Neural cell (in vitro differentiated cells): Measurements from ENCODE around the gene IFNGR2. TPM values are rescaled to one million over a fixed set of nuclear protein-coding genes. Genes with fewer than 3 reads are reported as not detected.

Experiments
- H2AFZ ChIP-seq: fragments of 200-600, 300-800 bp; sonication (generic), shearing (Covaris generic); 2 replicates; pipeline ENCODE4 v1.6.0; 2014; ENCODE audit warnings: low read depth, mild to moderate bottlenecking, antibody characterized with exemption, low read length, moderate library complexity
- H3F3A ChIP-seq: fragments of 200-600 bp; shearing (Covaris generic); 2 replicates; pipeline ENCODE4 v1.6.1; 2016; ENCODE audit warnings: mild to moderate bottlenecking, moderate library complexity, mixed read lengths, antibody characterized with exemption, low read length; ENCODE audit not compliant: insufficient read depth, poor library complexity, severe bottlenecking
- H3K27ac ChIP-seq: fragments of 200-600, 300-800 bp; sonication (generic), shearing (Covaris generic); 2 replicates; pipeline ENCODE4 v1.5.1; 2014; ENCODE audit warnings: mild to moderate bottlenecking, low read length, moderate library complexity
- H3K27me3 ChIP-seq: fragments of 300-800, 200-600 bp; sonication (generic), shearing (Covaris generic); 2 replicates; pipeline ENCODE4 v1.6.0; 2014; ENCODE audit warnings: mild to moderate bottlenecking, low read depth, low read length, moderate library complexity; ENCODE audit not compliant: insufficient read depth
- H3K36me3 ChIP-seq: fragments of 300-800, 200-600 bp; sonication (generic), shearing (Covaris generic); 2 replicates; pipeline ENCODE4 v1.5.1; 2014; ENCODE audit warnings: mild to moderate bottlenecking, antibody characterized with exemption, low read length, moderate library complexity; ENCODE audit not compliant: insufficient read depth
- H3K4me2 ChIP-seq: fragments of 300-800, 200-600 bp; sonication (generic), shearing (Covaris generic); 2 replicates; pipeline ENCODE4 v1.6.0; 2014; ENCODE audit warnings: mild to moderate bottlenecking, low read length
- H3K4me3 ChIP-seq: fragments of 300-800, 200-600 bp; sonication (generic), shearing (Covaris generic); 2 replicates; pipeline ENCODE4 v1.5.1; 2014; ENCODE audit warnings: mild to moderate bottlenecking, low read length, moderate library complexity
- H3K79me2 ChIP-seq: fragments of 200-600 bp; shearing (Covaris generic); replicated peaks from 2 replicates; pipeline ENCODE4 v1.6.0; 2014; ENCODE audit warnings: mild to moderate bottlenecking, low read length, moderate library complexity; ENCODE audit not compliant: insufficient read depth
- H3K9ac ChIP-seq: fragments of 300-800, 200-600 bp; sonication (generic), shearing (Covaris generic); 2 replicates; pipeline ENCODE4 v1.6.1; 2016; ENCODE audit warnings: mild to moderate bottlenecking, low read length, mixed read lengths
- H3K9me2 ChIP-seq: fragments of 200-600 bp; shearing (Covaris generic); 2 replicates; pipeline ENCODE4 v1.6.1; 2016; ENCODE audit warnings: mild to moderate bottlenecking, low read length, mixed read lengths; ENCODE audit not compliant: insufficient read depth
- H3K9me3 ChIP-seq: fragments of 200-600, 300-800 bp; sonication (generic), shearing (Covaris generic); 2 replicates; pipeline ENCODE4 v1.6.1; 2016; ENCODE audit warnings: mild to moderate bottlenecking, mixed run types, low read length, moderate library complexity, mixed read lengths
- H4K20me1 ChIP-seq: fragments of 200-600 bp; shearing (Covaris generic); 2 replicates; pipeline ENCODE4 v1.6.1; 2016; ENCODE audit warnings: mild to moderate bottlenecking, mixed run types; ENCODE audit not compliant: insufficient read depth
- CTCF ChIP-seq: fragments of 450-650 bp; IDR thresholded peaks from 2 replicates; pipeline ENCODE4 v1.5.1; 2014; ENCODE audit warnings: antibody characterized with exemption, mild to moderate bottlenecking, moderate library complexity; ENCODE audit not compliant: poor library complexity, severe bottlenecking
- EP300 ChIP-seq: fragments of 450-650 bp; conservative IDR thresholded peaks from 2 replicates; pipeline ENCODE4 v1.6.1; 2014; ENCODE audit warnings: antibody characterized with exemption, mild to moderate bottlenecking, moderate library complexity; ENCODE audit not compliant: poor library complexity, severe bottlenecking
- EZH2 ChIP-seq: fragments of 200-600, 300-800 bp; shearing (Covaris generic), sonication (generic); IDR thresholded peaks from 2 replicates; pipeline ENCODE4 v1.6.1; 2014; ENCODE audit warnings: antibody characterized with exemption, low read length, borderline replicate concordance, mild to moderate bottlenecking; ENCODE audit not compliant: insufficient read depth, poor library complexity, severe bottlenecking
- MXI1 ChIP-seq: fragments of 450-650 bp; conservative IDR thresholded peaks from 2 replicates; pipeline ENCODE4 v1.6.1; 2014; ENCODE audit warnings: antibody characterized with exemption, mild to moderate bottlenecking; ENCODE audit not compliant: poor library complexity, severe bottlenecking
- POLR2AphosphoS5 ChIP-seq: IDR thresholded peaks from 2 replicates; pipeline ENCODE4 v1.6.1; 2012
- RAD21 ChIP-seq: fragments of 450-650 bp; conservative IDR thresholded peaks from 2 replicates; pipeline ENCODE4 v1.6.1; 2014; ENCODE audit warnings: antibody characterized with exemption, mild to moderate bottlenecking, moderate library complexity
- REST ChIP-seq: IDR thresholded peaks from 2 replicates; pipeline ENCODE4 v1.6.1; 2012; ENCODE audit warnings: borderline replicate concordance
- SMC3 ChIP-seq: fragments of 450-650 bp; conservative IDR thresholded peaks from 2 replicates; pipeline ENCODE4 v1.6.1; 2014; ENCODE audit warnings: antibody characterized with exemption, mild to moderate bottlenecking, moderate library complexity; ENCODE audit not compliant: poor library complexity
- TAF1 ChIP-seq: IDR thresholded peaks from 2 replicates; pipeline ENCODE4 v1.6.1; 2012; ENCODE audit warnings: low read depth
- polyA plus RNA-seq: library from polyadenylated mRNA; depleted of rRNA; stranded (reverse); fragments of >200 nt; gene quantifications from 2 replicates; pipeline ENCODE4 v1.2.3, GENCODE V29; 2014

IFNGR2 gene
- polyA plus RNA-seq, 1 donor from 2014 or later = 57.2 TPM

GRCh38 chr21:33368124-33368523 lies 35.1 kb upstream of the IFNGR2 start:
- no peaks in the 10 kb centered on the region for H4K20me1 ChIP-seq
- no peak overlapping the region for H3K4me2 ChIP-seq
- H3K4me3 ChIP-seq = no peak overlapping the region
- no peaks in the 10 kb centered on the region for H3K9me3 ChIP-seq
- TF ChIP-seq CTCF (no peak), MXI1 (no peak), REST (no peak)
- H2AFZ ChIP-seq = no peak overlapping the region
- H3K9ac ChIP-seq = no peak overlapping the region
- no peaks in the 10 kb centered on the region for H3K79me2 ChIP-seq
- H3K9me2 ChIP-seq = no peaks in the 10 kb centered on the region
- H3F3A ChIP-seq = no peaks in the 10 kb centered on the region
- H3K27me3 ChIP-seq = no peaks in the 10 kb centered on the region
- no peak overlapping the region for H3K27ac ChIP-seq
- H3K36me3 ChIP-seq = no peaks in the 10 kb centered on the region

GRCh38 chr21:33368576-33368975 lies 34.6 kb upstream of the IFNGR2 start:
- Histone ChIP-seq H3K9ac (no peak overlapping the region), H4K20me1 (no peaks in the 10 kb centered on the region), H3K9me2 (no peaks in the 10 kb centered on the region), H3K36me3 (no peaks in the 10 kb centered on the region), H3K27ac (no peak overlapping the region), H3K27me3 (no peaks in the 10 kb centered on the region), H3K4me3 (no peak overlapping the region), H3K4me2 (no peak overlapping the region), H3K79me2 (no peaks in the 10 kb centered on the region), H3K9me3 (no peaks in the 10 kb centered on the region), H3F3A (no peaks in the 10 kb centered on the region), H2AFZ (no peak overlapping the region)
- no peak for TF ChIP-seq TAF1
- no peak for TF ChIP-seq EP300
- no peak for TF ChIP-seq MXI1
- no peak for TF ChIP-seq REST
- no peak for TF ChIP-seq EZH2
- TF ChIP-seq RAD21 = no peak
- TF ChIP-seq POLR2AphosphoS5 = no peak
- no peak for TF ChIP-seq CTCF
- TF ChIP-seq SMC3 = no peak
